ENCODE measurements around the gene NAT9. TPM values are rescaled to one million over a fixed set of nuclear protein-coding genes. Genes with fewer than 3 reads are reported as not detected.

The NAT9 gene
- total and polyA plus RNA-seq, 11 donors: 7.9 to 36.6 (median 18.2) TPM

DNA sequence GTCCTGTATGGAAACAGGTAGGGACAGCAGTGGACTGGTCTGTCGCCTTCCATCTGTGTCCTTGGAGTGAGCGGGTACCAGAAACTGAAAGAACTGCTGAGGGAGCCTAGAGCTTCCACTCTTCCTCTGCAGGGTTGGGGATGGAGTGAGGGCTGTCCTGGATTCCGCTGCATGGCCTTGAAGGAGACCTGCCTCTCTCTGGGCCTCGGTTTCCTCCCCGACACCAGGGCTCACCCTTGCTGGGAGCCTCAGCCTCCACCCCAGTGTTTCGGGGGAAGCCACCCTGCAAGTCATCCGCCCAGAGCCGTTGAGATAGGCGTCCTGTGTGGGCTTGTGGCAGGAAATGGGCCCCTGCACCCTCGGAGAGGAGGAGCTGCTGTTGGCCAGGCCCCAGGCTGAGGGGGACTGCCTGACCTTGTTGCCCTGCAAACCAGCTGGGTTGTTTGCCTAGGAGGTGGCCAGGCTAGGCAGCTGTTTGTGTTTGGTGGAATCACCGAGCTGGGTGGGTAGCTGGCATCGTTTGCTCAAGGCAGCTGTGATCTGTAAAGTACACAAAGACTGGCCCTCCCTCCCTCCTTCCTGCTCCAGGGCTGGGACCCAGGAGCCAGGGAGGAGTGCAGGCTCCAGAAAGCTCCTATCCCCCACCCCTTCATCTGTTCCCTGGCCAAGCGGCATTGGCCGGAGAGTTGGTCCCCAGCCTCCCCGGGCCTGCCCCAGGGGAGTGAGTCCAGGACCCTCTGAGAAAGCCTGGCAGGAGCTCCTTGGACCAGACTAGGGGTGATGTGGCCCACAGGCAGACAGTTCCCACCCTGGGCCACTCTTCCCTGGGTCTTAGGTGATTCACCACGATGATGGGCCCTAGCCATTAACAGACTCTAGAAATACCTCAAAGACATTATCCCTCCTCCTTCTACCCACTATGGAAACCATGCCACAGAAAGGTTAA is 37.8 kb downstream of the NAT9 start:
- H3K4me3 ChIP-seq: peak overlapping the region in 11 of 12 donors; percentile 15 to 59 (median 45)
- 39 to 45% (median 42%) methylated on average over 13 to 16 of the region's 16 CpGs for WGBS, 4 donors
- ATAC-seq (peak; percentile 10 to 46 (median 30)), DNase-seq (peak in 3 of 5 donors; percentile 52 to 80 (median 76))
- TF ChIP-seq CTCF (IDR thresholded peaks at IDR 0.05) (no peak), POLR2A (IDR thresholded peaks at IDR 0.05) (no peak)
- intact Hi-C loops (cut with DNase I): loop anchor here in 7 of 10 donors (5.0 kb wide), 2 partner anchors 34 to 81 kb away; no protein-coding TSS in a partner anchor
- H3K27me3 ChIP-seq: peaks cover 18 to 55% (median 35%) of the 10 kb centered on the region in 9 donors
- H3K4me1 ChIP-seq: peaks cover 0 to 73% (median 23%) of the 10 kb centered on the region in 12 donors
- H3K36me3 ChIP-seq: no peaks in the 10 kb centered on the region
- H3K9me3 ChIP-seq: no peaks in the 10 kb centered on the region
- peak overlapping the region in 6 of 12 donors; percentile 15 to 87 (median 28) for H3K27ac ChIP-seq

GRCh38 chr17:74737299-74738050 is 38.7 kb downstream of the NAT9 start:
- DNase-seq (peak in 1 of 5 donors; percentile 40), ATAC-seq (peak in 2 of 4 donors; percentile 8 to 21)
- TF ChIP-seq POLR2A (IDR thresholded peaks at IDR 0.05): no peak
- TF ChIP-seq CTCF (IDR thresholded peaks at IDR 0.05): peak in 9 of 12 donors; percentile 8 to 33 (median 24)
- peak overlapping the region in 7 of 12 donors; percentile 6 to 87 (median 47) for H3K27ac ChIP-seq
- H3K27me3 ChIP-seq: peaks cover 18 to 55% (median 35%) of the 10 kb centered on the region in 9 donors
- peak overlapping the region in 11 of 12 donors; percentile 20 to 59 (median 45) for H3K4me3 ChIP-seq
- intact Hi-C loops (cut with DNase I): loop anchor here in 9 of 10 donors (2.0 to 5.0 kb wide), 3 partner anchors 35 to 81 kb away; no protein-coding TSS in a partner anchor
- WGBS, 4 donors: 5 to 26% (median 12%) methylated on average over 14 to 38 of the region's 38 CpGs
- H3K9me3 ChIP-seq: no peaks in the 10 kb centered on the region
- peaks cover 0 to 64% (median 23%) of the 10 kb centered on the region in 12 donors for H3K4me1 ChIP-seq
- no peaks in the 10 kb centered on the region for H3K36me3 ChIP-seq

DNA sequence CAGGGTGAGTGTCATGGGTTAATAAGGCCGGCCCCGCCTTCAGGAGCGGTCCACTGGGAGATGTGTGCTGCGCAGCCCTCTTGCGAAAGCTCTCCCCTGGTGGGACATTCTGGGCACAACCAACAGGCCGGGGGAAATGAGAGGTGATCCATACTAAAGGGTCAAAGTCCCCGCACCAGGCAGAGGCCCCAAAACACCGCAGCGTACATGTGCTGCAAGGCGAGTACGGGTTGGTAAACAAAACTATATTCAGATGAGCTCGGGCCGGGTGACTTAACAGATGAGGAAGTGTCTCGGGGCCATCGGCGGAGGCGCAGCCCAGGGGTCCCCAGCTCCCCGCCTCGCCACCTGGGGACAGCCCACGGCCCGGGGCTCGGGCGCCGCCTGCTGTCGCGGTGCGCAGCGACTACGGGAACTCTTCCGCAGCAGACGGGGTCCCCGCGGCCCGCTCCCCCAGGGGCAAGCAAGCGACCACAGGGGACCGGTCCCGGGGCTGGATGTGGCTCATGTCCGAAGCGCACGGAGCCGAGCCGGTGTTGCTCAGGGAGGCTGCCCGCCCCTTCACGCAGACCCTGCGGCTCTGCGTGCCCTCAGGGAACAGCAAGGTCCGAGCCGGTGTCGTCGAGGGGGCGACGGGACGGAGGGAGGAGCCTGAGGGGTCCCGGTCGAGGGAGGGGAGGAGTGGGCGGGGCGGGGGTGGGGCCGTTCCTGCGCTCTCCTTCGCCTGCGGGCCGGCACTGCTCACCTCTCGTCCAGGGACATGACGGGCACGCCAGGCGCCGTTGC is 39.4 kb downstream of the NAT9 start, which contains the start of gene RAB37:
RAB37 (plus strand) TSS at position 744 of the 786 bp plus-strand sequence; CDS start at position 761, 17 bp downstream.
- peak in 3 of 4 donors; percentile 45 to 57 (median 53) for ATAC-seq
- H3K27ac ChIP-seq: peak within 1 kb of the TSS in 9 of 12 donors; percentile 6 to 87 (median 36)
- WGBS, 4 donors: 1 to 3% (median 2%) methylated on average over 28 to 67 of the region's 67 CpGs
- H3K4me1 ChIP-seq: peaks cover 0 to 56% (median 19%) of the 10 kb centered on the region in 12 donors
- H3K36me3 ChIP-seq: no peaks in the 10 kb centered on the region
- peak within 1 kb of the TSS; percentile 16 to 59 (median 45) for H3K4me3 ChIP-seq
- intact Hi-C loops (cut with DNase I): loop anchor here (1.0 to 5.0 kb wide), 4 partner anchors 36 to 80 kb away; no protein-coding TSS in a partner anchor
- peak in 1 of 5 donors; percentile 79 for DNase-seq
- H3K27me3 ChIP-seq: peaks cover 18 to 55% (median 32%) of the 10 kb centered on the region in 9 donors
- no peaks in the 10 kb centered on the region for H3K9me3 ChIP-seq
- TF ChIP-seq POLR2A (IDR thresholded peaks at IDR 0.05) (no peak), CTCF (IDR thresholded peaks at IDR 0.05) (peak in 10 of 12 donors; percentile 26 to 56 (median 42))
